ENCODE results near the gene ELAVL3.

Gene ELAVL3

GRCh38 chr19:11505504-11506100 lies 24.8 kb upstream of the ELAVL3 start, which contains the start of gene ZNF653:
Gene ZNF653, minus strand, starts transcription at chr19:11505839. Its CDS starts 53 bp downstream, at chr19:11505786.
- H3K79me2 ChIP-seq, result no peaks in the 10 kb centered on the region

DNA sequence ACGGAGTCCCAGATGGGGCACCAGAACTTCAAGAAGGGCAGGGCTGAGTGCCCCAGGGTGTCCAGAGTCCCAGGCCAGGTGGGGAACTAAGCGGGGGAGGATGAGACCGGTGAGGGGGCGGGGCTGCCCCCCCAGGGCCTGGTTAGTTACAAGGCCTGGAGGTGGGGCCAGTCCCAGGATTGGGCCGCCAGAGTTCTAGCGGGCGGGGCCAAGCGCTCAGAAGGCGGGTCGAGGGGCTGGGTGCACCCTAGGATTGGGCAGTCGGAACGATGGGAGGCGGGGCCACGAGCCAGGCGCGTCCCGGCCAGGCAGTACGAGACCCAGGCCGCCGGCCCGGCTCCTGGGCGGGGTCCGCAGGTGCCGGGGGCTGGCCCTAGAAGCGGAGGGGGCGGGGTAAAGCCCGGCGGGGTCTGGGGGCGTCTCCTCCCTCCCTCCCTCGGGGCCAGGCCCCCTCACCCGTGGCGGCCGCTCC lies 24.2 kb upstream of the ELAVL3 start:
- Histone ChIP-seq H3K9me3 (ENCODE audit: control insufficient read depth, low read length) (no peaks in the 10 kb centered on the region), H3K79me2 (no peaks in the 10 kb centered on the region), H3K36me3 (ENCODE audit: control insufficient read depth, insufficient read depth, low read length) (no peaks in the 10 kb centered on the region), H3K4me1 (no peaks in the 10 kb centered on the region), H3K27me3 (ENCODE audit: control insufficient read depth, insufficient read depth, low read length) (no peaks in the 10 kb centered on the region), H3K27ac (peak overlapping the region; percentile 88), H3K4me3 (ENCODE audit: low read depth, low read length) (peak overlapping the region; percentile 86), H2AFZ (peak overlapping the region; percentile 86), H3K9ac (peak overlapping the region; percentile 56), H3K4me2 (ENCODE audit: low read length) (peak overlapping the region; percentile 94)
- no peak for TF ChIP-seq CTCF (IDR thresholded peaks at IDR 0.05)

More at GRCh38 chr19:11505504-11506100, 24.8 kb upstream of the ELAVL3 start, which contains the start of gene ZNF653:
- H3K9ac ChIP-seq, result peak within 1 kb of the TSS; percentile 56
- H2AFZ ChIP-seq, result peak within 1 kb of the TSS; percentile 86
- no peaks in the 10 kb centered on the region for H3K36me3 ChIP-seq (ENCODE audit: control insufficient read depth, insufficient read depth, low read length)
- H3K4me3 ChIP-seq (ENCODE audit: low read depth, low read length), result peak within 1 kb of the TSS; percentile 86
- H3K27me3 ChIP-seq (ENCODE audit: control insufficient read depth, insufficient read depth, low read length), result no peaks in the 10 kb centered on the region
- no peaks in the 10 kb centered on the region for H3K9me3 ChIP-seq (ENCODE audit: control insufficient read depth, low read length)
- H3K27ac ChIP-seq, result peak within 1 kb of the TSS; percentile 88
- H3K4me1 ChIP-seq, result no peaks in the 10 kb centered on the region
- peak within 1 kb of the TSS; percentile 94 for H3K4me2 ChIP-seq (ENCODE audit: low read length)
- no peak for TF ChIP-seq CTCF (IDR thresholded peaks at IDR 0.05)

GRCh38 chr19:11504502-11505031 lies 23.7 kb upstream of the ELAVL3 start:
- no peaks in the 10 kb centered on the region for H3K27me3 ChIP-seq (ENCODE audit: control insufficient read depth, insufficient read depth, low read length)
- no peaks in the 10 kb centered on the region for H3K36me3 ChIP-seq (ENCODE audit: control insufficient read depth, insufficient read depth, low read length)
- no peaks in the 10 kb centered on the region for H3K79me2 ChIP-seq
- peak overlapping the region; percentile 86 for H3K4me3 ChIP-seq (ENCODE audit: low read depth, low read length)
- H3K9me3 ChIP-seq (ENCODE audit: control insufficient read depth, low read length), result no peaks in the 10 kb centered on the region
- H3K9ac ChIP-seq, result no peak overlapping the region
- no peak for TF ChIP-seq CTCF (IDR thresholded peaks at IDR 0.05)
- H3K27ac ChIP-seq, result peak overlapping the region; percentile 88
- H2AFZ ChIP-seq, result peak overlapping the region; percentile 86
- H3K4me2 ChIP-seq (ENCODE audit: low read length), result peak overlapping the region; percentile 94
- H3K4me1 ChIP-seq, result no peaks in the 10 kb centered on the region

DNA sequence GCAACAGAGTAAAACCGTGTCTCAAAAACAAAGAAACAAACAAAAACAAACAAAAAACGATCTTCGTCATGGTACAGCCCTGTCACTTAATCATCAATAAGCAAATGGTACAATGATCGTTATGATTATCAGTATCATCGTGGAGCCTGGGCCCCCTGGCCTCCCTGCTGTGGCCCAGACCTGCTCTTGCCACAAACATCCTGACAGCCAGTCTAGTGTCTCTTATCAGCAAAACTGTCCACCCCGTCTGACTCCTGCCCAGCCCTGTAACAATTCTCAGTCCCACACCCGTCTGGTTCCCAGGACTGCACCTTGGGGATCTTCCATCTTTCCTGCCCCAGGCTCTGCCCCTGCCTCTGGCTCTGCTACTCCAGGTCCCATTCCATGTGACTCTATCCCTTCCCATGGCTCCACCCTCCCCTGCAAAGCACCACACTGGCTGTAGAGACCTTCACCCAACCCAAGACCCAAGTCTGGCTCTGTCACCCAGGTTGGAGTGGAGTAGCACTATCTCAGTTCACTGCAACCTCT lies 19.1 kb upstream of the ELAVL3 start:
- Histone ChIP-seq H3K36me3 (ENCODE audit: control insufficient read depth, insufficient read depth, low read length) (no peaks in the 10 kb centered on the region), H3K4me2 (ENCODE audit: low read length) (no peak overlapping the region), H3K4me3 (ENCODE audit: low read depth, low read length) (no peak overlapping the region), H2AFZ (no peak overlapping the region), H3K4me1 (no peaks in the 10 kb centered on the region), H3K9me3 (ENCODE audit: control insufficient read depth, low read length) (no peaks in the 10 kb centered on the region), H3K79me2 (no peaks in the 10 kb centered on the region), H3K9ac (no peak overlapping the region), H3K27ac (no peak overlapping the region), H3K27me3 (ENCODE audit: control insufficient read depth, insufficient read depth, low read length) (no peaks in the 10 kb centered on the region)
- no peak for TF ChIP-seq CTCF (IDR thresholded peaks at IDR 0.05)

Measured in parathyroid adenoma (tissue), 2 donors.